Activated T-cell treated with anti-CD3 and anti-CD28 coated beads, Interleukin-2, amount 50 U/mL, for 1 hour (primary cell): ENCODE measurements around the gene RFX1.

Source experiments
- DNase-seq: peaks from one replicate; pipeline ENCODE4 v3.0.0-alpha.2; 2020

RFX1 gene

DNA sequence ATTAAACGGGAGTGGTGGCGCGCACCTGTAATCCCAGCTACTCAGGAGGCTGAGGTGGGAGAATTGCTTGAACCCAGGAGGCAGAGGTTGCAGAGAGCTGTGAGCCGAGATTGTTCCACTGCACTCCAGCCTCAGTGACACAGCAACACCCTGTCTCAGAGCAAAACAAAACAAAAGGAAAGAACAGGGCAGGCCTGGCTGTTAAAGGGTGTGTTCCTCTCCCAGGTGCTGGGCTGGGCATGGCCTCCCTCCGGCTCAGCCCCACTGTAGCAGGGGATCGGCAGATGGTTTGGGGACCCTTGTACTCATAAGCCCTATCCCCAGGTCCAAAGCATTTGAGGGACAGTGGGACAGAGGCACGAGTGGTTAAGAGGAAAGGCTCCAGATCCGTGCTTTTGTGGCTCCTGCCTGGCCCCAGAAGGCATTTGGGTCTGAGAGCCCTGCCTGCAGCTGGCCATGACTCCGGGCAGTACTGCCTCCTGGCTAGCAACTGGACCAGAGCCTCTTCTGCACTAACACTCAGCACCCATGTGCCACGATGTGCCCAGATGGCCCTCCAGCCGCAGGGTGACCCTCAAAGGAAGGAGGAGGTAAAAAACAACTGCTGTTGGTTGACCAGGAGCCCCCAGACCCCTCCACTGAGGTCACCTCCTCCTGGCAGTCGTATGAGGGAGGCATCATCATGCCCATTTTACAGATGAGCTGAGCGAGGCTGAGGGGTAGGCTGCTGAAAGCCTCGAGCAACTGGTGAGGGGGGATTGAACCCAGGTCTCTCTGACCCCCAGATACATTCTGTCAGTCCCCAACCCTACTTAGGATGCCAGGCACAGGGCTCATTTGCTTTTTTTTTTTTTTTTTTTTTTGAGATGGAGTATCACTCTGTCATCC lies 10.0 kb downstream of the RFX1 start:
- DNase-seq: no peak

DNA sequence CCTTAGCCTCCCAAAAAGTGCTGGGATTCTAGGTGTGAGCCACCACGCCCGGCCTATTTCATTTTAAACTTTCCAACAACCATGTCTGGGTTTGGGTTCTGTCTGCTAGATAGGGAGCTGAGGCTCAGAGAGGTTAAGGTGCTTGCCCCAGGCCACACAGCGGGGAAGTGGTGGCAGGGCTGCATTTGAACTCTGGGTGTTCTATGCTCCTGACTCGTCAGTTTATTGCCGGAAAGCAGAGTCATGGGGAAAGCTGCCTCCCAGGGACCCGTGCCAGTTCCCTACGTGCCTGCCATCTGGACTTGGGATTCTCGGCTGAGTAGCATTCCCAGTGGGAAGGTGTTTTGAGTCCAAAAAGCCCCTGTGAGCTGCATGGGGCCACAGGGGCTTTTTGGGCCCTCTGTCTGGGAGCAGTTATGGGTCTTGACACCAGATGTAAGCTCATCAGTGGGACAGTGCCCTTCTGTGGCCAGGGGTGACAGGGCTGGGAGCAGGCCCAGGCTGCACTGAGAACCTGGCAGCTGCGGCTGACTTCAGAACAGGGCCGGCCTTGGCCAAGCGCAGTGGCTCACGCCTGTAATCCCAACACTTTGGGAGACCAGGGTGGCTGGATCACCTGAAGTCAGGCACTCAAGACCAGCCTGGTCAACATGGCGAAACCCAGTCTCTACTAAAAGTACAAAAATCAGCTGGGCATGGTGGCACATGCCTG lies 10.9 kb downstream of the RFX1 start:
- DNase-seq: no peak

DNA sequence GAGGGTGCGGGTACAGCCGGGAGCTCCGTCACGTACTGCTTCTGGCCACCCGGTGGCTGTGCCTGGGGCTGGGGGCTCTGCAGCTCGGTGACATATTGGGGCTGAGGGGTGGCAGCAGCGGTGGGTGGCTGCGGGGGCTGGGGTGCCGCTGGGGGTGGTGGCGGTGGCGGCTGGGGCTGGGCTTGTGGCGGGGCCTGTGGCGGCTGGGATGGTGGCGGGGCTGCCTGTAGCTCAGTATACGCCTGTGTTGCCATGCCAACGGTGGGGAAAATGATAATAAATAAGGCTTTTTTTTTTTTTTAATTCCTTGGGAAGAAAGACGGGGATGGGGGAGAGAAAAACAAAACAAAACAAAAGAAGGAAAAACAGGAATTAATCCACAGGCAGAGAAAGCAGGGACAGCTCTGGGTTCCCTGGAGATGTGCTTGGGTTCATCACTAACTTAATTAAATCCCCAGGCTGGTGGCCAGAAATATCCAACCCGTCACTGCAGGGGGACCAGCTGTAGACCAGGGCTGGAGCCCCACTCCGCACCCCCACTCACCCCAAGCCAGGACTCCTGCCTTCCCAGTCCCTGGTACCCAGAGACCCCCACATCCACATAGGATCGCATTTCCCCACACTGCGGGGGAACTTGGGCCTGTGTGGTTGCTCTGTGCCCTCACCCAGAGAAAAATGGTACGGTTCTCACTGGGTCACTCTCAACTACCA lies 12.4 kb downstream of the RFX1 start:
- no peak for DNase-seq

DNA sequence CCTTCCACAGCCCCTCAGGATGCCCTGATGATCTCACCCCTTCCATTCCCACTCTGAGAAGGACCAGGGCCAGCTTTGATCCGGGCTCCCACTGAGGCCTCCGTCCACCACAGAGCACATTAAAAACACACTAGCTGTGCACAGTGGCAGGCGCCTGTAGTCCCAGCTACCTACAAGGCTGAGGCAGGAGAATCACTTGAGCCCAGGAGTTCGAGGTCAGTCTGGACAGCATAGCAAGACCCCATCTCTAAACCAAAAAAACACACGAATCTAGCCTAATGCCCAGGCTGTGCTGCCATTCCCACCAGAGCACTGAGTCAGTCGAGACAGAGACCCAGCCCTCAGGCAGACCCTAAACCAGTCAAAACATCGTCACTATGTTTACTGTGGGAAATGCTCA lies 14.1 kb downstream of the RFX1 start:
- no peak for DNase-seq

DNA sequence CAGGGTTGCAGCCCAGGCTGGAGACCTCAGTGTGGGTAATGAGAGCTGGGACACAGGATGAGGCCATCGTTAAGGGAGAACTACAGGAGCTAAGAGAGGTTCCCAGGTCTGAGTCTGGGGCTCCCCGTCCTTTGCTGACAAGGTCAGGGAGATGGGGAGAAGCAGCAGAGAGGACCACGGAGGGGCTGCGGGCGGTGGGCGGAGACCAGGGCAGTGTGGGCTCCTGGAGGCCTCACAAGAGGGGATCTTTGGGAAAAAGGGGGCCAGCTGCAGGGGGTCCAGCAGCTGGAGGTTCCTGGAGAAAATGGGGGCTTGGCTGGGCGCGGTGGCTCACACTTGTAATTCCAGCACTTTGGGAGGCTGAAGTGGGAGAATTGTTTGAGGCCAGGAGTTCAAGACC lies 16.0 kb downstream of the RFX1 start:
- DNase-seq: no peak

DNA sequence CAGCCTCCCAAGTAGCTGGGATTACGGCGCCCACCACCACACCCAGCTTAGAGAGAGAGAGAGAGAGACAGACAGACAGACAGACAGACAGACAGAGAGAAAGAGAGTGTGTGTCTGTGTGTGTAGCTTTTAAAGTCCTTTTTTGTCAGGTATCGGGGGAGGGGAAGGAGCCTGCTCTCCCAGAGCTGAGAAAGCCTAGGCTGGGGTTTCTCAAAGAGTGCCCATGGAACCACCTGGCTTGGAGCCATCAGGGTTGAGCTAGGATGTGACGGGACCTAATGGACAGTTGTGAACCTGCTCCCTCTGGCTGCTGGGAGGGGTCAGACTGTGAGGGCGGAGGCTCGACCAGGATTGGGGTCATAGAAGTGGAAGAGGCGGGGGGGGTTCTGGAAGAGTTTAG lies 16.6 kb downstream of the RFX1 start:
- DNase-seq: no peak

DNA sequence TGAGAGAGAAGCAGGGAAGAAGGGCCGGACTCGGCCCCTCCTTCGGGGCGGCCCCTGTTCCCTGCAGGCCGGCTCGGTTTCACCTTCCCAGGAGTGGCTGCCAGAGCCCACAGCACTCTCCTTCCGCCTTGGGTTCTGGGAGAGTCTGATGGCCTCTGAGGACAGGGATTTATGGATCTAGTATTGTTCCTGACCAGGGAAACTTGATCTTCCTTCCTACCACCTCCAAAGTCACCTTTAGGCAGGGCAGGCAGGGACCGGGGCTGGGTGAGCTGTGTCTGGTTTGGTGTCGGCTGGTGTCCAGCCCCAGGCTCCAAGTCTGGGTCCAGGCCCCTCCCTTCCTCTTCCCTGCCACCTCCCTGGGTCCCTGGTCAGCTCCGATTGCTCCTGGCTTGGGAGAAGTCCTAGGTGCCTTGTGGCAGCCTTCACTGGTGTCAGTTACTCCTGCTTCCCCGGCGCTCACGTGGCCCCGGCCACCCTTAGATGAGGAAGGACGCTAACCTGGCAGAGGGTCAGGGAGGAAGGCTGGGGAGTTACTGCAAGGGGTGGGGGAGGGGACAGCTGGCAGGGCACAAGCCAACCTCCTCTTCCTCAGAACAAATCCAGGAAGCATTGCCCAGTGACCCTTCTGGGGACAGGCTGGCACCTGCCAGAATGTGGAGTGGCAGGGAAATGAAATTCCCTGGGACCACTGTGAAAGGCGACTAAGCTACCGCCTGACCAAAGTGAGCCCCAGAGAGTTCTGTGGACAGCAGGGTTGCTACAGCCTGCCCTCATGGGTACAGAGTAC lies 18.8 kb downstream of the RFX1 start:
- DNase-seq: peak; percentile 40

DNA sequence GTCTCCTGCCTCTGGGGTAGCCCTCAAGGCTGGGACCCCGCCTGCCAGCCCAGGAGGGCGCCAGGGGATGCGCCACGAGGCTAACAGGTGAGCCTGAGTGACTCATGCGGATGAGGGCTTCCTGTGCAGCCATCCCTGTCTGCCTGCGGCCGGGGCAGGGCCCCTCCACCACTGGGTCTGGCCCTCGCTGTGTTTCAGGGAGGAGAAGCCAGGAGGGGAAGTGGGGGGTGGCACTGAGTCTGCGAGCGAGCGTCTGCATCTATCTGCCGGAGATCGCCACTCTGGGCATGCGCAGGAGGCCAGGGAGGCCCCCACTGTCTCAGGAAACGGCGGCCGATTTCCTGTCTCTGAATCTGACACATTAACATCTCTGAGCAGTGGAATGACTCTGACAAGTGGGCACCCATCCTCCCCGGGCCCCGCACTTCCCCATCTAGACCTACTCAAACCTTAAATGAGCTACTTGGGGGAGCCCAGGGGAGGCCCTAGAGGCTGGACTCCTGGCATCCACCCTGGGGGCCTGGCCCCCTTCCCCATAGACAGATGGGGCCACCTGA lies 19.7 kb downstream of the RFX1 start:
- peak; percentile 97 for DNase-seq

DNA sequence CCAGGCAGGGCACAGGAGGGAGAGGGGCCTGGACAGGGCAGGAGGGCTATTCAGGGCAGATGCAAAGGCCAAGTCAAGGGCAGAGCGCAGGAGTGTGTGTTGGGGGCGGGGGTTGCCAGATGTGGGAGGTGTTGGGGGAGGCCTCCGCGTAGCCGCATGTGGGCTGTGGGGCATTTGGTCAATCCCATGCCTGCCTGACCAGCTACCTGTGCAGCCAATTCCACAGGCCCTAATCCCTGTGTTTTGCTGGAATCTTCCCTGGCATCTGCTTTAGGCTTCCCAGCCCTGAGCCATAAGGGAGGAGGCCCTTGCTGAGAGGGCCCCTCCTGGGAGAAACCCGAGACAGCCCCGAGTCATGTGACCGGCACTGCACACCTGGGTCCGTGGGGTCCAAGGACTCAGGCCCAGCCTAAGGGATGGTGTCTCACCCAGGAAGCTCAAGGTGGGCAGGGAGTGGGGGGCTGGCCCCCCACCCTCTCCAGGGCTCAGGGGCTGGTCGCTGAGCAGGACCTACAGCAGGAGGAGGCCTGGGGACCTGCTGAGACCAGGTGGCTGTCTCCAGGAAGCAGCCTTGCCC lies 20.3 kb downstream of the RFX1 start:
- no peak for DNase-seq

DNA sequence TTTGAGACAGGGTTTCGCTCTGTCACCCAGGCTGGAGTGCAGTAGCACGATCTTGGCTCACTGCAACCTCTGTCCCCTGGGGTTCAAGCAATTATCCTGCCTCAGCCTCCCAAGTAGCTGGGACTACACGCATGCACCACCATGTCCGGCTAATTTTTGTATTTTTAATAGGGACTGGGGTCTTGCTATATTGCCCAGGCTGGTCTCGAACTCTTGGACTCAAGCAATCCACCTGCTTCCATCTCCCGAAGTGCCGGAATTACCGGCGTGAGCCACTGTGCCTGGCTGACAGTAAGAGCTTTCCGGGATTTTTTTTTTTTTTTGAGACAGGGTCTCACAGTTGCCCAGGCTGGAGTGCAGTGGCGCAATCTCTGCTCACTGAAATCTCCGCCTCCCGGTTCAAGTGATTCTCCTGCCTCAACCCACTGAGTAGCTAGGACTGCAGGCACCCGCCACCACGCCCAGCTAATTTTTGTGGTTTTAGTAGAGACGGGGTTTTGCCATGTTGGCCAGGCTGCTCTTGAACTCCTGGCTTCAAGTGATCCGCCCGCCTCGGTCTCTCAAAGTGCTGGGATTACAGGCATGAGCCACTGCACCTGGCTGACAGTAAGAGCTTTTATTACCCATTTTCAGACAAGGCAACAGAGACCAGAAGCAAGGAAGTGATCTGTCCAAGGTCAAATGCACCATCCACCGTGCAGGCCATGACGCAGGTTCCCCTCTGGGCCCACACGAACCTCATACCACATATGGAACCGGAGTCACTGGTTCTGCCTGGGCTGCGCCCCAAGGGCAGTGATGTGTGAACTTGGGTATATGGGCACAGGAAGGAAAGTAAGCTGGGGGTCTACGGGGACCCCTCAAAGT lies 21.0 kb downstream of the RFX1 start:
- peak; percentile 52 for DNase-seq

DNA sequence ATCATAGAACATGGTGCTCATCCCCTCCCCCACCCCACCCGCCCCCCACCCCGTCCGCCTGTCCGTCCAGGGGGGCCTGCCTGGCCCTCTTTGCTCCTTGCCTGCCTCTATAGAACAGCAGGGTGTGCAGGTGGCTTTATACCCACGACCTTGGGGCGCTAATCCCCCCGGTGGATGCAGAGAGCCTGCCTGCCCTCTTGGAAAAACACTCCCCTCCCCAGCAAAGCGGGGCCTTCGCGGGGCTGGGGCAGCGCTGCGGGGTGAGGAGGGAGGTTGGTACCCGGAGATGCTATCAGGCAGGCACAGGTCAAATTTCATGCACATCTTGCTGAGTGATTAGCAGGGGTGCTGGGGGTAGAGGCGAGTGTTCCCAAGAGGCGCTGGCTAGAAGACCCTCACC lies 21.9 kb downstream of the RFX1 start:
- DNase-seq: no peak

DNA sequence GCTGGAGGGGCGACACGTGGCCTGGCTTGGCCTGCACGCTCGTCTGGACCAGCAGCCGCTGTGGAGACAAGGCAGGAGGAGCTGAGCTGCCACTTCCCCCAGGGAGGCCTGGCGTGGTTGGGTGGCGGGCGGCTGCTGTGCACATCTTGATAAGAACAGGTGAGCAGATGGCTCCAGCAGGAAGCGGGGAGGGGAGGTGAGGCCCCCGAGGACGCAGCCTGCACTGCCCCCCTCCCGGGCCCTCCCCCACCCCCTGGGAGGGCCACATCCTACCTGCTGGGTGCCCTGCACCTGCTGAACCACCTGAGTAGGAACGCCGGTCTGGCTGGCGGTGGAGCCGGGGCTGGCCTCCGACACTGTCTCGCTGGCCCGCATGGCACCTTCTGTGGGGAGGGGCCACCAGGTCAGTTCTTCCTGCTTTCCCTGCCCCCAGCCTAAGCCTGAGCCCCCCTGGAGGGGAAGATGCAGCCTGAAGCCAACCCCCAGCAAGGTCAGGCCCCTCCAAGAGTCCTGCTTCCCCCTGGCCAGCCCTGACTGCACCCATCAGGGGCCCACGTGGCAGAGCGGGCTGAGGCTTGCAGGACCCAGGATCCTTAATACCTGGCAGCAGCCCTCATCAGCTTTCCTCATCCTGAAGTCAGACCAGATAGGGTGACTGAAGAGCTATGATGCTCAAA lies 22.8 kb downstream of the RFX1 start:
- peak; percentile 58 for DNase-seq

DNA sequence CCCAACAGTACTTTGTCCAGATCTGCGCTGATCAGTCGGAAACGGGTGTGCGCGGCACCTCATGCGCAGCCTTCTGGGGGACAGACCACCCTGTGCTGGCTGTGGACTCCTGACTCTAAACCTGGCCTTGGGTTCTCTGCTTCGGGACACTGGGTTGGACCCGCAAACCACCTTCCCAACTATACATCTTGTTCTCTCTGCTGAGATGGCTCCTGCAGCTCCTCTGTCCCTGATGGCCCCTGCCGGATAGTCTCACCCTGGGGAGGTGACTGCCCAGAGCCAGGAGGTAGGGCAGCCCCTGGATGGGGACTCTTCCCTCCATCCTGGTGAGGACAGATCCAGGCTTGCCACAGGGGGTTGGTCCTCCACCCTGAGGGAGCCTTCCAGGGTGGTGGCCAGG lies 23.3 kb downstream of the RFX1 start:
- no peak for DNase-seq

DNA sequence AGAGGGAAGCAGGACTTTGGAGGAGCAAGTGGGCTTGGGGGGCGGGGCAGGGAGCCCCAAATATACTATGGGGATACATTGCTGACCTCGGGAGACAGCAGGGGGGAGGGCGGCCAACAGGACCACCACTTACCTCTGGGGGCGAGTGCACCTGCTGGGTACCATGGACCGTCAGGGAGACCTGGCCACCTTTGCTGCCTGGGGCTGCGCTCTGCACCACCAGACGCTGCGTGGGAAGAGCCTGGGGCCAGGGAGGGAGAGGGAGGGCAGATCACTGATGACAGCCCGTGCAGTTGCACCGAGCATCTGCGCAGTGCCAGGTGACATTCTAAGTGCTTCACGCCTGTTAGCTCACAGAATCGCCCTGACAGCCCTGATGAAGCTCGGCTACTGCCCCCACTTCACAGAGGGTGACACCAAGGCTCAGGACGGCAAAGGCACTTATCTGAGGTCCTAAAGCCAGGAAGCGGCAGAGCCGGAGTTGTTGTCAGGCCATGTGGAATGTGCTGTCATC lies 24.1 kb downstream of the RFX1 start:
- DNase-seq: no peak

DNA sequence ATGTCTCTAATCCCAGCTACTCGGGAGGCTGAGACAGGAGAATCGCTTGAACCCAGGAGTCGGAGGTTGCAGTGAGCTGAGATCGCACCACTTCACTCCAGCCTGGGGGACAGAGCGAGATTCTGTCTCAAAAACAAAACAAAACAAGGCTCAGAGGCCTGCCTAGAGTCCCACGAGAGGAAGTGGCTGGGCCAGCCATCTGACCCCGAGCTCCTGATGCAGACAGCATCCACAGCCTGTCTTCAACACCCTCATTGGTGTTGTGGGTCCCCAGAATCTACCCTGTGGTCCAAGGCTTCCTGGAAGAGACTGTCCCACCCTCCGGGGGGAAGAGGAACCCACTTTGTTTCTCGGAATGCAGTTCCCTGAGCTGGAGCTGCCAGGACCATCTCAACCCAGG lies 24.7 kb downstream of the RFX1 start:
- no peak for DNase-seq

DNA sequence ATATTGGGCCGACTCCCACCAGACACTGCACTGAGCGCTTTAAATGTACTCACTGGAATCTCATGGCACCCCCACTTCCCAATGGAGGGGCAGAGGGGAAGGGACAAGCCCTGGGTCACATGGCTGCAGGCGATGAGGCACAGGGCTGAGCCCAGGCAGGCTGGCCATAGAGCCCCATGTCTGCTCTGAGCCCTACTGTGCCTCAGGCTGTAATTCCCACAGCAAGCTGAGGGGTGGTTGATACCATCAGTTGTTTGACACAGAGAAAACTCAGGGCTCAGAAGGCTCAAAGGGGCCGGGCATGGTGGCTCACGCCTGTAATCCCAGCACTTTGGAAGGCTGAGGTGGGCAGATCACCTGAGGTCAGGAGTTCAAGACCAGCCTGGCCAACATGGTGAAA lies 25.1 kb downstream of the RFX1 start:
- no peak for DNase-seq

DNA sequence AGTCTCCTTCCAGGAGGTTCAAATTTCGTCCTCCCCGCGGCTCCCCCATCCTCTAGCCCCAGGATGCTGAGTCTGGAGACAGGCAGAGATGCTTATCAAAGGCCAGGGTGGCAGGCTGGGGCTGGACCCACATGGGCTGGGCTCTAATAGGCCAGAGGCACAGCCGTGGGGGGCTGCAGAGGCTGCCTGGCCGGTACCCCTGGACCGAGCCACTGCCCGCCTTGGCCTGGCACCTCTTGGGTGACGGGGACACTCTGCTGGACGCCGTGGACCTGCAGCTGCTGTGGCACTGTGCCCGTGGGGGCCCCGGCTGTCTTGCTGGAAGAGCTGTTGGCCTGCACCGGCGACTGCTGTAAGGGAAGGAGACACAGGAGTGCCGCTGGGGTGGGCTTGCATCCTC lies 25.8 kb downstream of the RFX1 start:
- DNase-seq: no peak

DNA sequence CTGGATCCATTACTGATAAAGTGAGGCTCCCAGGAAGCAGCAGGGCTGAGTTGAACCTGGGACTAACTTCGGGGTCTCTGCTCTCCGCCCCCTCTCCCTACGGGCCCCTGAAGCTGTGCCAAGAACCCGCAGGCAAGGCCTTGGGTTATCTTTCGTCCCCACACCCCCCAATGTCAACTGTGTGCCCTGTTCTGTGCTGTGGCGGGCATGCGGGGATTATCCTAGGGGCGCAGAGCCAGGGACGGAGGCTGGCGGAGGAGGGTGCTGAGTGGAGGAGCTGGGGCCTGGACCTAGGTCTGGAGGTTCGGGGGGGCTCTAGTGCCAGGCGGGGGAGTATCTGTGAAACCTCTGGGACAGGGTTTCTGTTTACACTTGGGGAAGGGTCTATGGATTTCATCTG lies 26.4 kb downstream of the RFX1 start:
- DNase-seq: no peak

DNA sequence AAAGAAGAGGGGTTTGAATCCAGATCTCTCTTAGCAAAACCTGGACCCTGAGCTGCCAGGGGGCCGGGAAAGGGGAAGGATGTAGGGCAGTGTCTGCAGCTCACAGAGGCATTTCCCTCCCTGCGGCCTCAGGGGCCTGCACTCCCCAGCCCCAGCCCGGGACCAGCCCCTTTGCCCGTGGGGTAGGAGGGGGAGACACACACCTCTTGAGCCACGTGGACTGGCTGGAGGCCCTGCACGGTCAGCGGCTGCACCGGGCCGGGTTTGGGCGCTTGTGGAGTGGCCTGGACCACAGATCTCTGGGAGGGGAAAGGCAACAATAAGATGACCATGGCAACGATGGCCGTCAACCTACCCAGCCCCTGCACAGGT lies 26.9 kb downstream of the RFX1 start:
- no peak for DNase-seq
